GM21526 (cell line): ENCODE results near the gene SAYSD1.

ENCODE experiments used
- ATAC-seq: cut with Tn5 transposase; IDR thresholded peaks from one replicate; pipeline ENCODE4 v1.9.1; 2021; ENCODE audit warnings: moderate library complexity; ENCODE audit not compliant: unreplicated experiment, low FRiP score

The SAYSD1 gene

GRCh38 chr6:39080246-39080875 lies 34.6 kb downstream of the SAYSD1 start:
- ATAC-seq, result no peak

- ATAC-seq, result no peak
These were observed 35.5 kb downstream of the SAYSD1 start for GRCh38 chr6:39079197-39080125.

GRCh38 chr6:39078695-39079094 lies 36.3 kb downstream of the SAYSD1 start:
- ATAC-seq, result no peak

GRCh38 chr6:39077882-39078594 lies 36.9 kb downstream of the SAYSD1 start:
- no peak for ATAC-seq

- no peak for ATAC-seq
These were observed 38.1 kb downstream of the SAYSD1 start for GRCh38 chr6:39076623-39077535.

GRCh38 chr6:39075807-39076622 lies 39.0 kb downstream of the SAYSD1 start:
- no peak for ATAC-seq

- ATAC-seq, result no peak
These were observed 39.8 kb downstream of the SAYSD1 start for GRCh38 chr6:39075010-39075686.

GRCh38 chr6:39074486-39074885 lies 40.5 kb downstream of the SAYSD1 start:
- no peak for ATAC-seq

GRCh38 chr6:39073471-39074355 lies 41.3 kb downstream of the SAYSD1 start:
- ATAC-seq, result no peak

- no peak for ATAC-seq
These were observed 42.2 kb downstream of the SAYSD1 start for GRCh38 chr6:39072830-39073229.

GRCh38 chr6:39068391-39068790 lies 46.6 kb downstream of the SAYSD1 start:
- no peak for ATAC-seq

- no peak for ATAC-seq
These were observed 49.4 kb downstream of the SAYSD1 start for GRCh38 chr6:39065561-39065960.

- ATAC-seq, result no peak
These were observed 51.5 kb downstream of the SAYSD1 start for GRCh38 chr6:39063526-39063925.

GRCh38 chr6:39062014-39062740 lies 52.8 kb downstream of the SAYSD1 start:
- ATAC-seq, result no peak

- ATAC-seq, result no peak
These were observed 53.4 kb downstream of the SAYSD1 start for GRCh38 chr6:39061588-39061987.

- ATAC-seq, result no peak
These were observed 53.8 kb downstream of the SAYSD1 start for GRCh38 chr6:39061182-39061581.

GRCh38 chr6:39060467-39061160 lies 54.4 kb downstream of the SAYSD1 start:
- ATAC-seq, result no peak
